IPS-11a (cell line): ENCODE measurements around the gene UMOD.

Experiments
- H3K4me3 ChIP-seq: one replicate; pipeline ENCODE4 v1.5.1; 2013; ENCODE audit warnings: low read depth, low read length, control low read depth

Gene UMOD

GRCh38 chr16:20352615-20353014 lies at the start of gene UMOD:
Gene UMOD, minus strand, starts transcription at chr16:20352715. Its CDS starts 1,978 bp downstream, at chr16:20350737.
- H3K4me3 ChIP-seq, result no peak within 1 kb of the TSS

- H3K4me3 ChIP-seq, result no peak overlapping the region
These were observed 49.0 kb upstream of the UMOD start for GRCh38 chr16:20401475-20402016.

DNA sequence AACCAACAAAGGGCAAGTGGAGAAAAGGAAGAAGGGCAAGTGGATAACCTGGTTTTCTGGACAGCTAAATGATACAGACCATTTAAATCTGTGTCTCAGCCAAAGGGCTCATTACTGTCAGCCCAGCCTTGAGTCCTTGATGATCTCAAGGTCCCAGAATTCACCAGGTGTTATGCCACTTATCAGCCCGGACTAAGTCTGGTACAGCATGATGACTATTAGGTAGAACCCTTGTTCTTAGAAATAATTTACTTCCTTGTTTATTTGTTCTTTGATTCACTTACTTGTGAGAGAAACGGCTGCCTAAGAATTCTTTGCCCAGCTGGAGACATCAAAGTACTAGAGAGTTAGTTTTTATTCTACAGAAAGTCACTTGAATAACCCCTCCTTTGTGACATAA lies 48.6 kb upstream of the UMOD start:
- H3K4me3 ChIP-seq, result no peak overlapping the region

- H3K4me3 ChIP-seq, result no peak overlapping the region
These were observed 46.7 kb upstream of the UMOD start for GRCh38 chr16:20399185-20399584.

DNA sequence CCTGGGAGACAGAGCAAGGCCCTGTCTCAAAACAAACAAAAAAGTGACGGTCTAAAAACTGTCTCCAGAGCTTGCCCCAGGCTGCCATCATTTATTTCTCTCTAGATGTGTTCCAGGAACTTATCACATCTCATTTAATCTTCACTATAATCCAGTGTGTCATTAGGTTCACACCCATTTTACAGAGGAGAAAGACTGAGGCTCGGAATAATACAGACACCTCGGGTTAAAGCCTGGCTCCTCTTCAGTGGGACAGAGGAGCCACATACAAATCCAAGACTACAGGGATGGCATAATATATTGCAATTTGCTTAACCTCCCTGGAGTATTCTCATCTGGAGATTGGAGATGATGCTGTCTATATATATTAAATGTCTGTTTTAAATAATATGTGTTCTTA lies 46.1 kb upstream of the UMOD start:
- no peak overlapping the region for H3K4me3 ChIP-seq

DNA sequence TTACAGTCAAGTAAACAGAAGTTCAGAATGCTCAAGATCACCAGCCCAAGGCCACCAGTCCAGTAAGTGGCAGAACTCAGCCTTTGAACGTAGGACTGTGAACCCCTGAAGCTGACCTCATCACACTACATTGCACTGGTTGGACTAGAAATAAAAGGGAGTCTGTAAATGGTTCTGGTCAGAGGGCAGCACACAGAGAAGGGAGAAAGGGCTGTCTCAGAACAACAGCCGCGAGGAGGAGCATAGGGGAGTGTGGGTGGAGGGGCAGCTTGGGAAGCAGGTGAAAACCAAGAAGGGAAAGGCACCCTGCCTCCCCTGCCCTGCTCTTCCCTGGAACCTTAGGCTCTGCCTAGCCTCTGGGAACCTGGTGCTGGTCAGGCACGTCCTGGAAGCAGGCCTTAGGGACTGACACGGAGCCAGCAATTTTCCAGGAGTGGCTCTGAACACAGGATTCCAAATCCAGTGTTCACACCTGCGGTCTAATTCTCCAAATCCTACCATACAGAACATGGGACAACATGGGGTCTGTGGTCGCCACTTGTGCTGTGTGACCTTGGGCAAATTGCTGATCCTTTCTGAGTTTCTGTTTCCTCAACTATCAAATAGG lies 45.1 kb upstream of the UMOD start:
- no peak overlapping the region for H3K4me3 ChIP-seq

DNA sequence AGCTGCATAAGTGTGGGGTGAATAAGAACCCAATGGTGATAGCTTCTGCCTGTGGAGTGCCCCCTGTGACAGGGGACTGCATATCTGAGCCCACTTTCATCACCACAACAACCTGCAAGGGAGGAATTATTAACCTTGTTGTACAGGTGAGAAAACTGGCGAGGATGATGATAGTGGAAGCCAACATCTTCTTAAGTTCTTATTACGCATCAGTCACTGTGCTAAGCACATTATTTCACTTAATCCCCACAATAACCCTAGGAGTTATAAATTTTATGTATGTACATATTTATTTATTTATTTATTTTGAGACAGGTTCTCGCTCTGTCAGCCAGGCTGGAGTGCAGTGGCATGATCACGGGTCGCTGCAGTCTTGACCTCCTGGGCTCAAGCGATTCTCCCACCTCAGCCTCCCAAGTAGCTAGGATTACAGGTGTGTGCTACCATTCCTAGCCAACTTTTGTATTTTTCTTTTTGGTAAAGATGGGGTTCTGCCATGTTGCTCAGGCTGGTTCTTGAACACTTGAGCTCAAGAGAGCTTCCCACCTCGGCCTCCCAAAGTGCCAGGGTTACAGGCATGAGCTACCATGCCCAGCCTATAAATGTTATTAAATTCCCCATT lies 44.4 kb upstream of the UMOD start:
- no peak overlapping the region for H3K4me3 ChIP-seq

DNA sequence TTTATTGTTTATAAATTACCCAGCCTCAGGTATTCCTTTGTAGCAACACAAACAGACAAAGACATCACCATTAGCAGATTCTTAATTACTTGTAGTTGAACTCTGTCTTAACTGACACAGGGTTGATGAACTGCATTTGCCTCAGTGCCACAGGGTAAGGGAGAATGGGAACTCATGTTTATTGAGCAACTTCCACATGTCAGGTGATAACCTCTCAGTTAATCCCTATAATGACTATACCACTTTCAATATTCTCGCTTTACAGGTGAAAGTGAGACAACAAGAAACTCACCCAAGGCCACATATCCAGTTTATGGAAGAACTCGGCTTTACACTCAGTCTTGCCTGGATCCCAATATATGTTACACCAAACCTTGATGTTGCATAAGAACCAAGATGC lies 43.4 kb upstream of the UMOD start:
- no peak overlapping the region for H3K4me3 ChIP-seq

DNA sequence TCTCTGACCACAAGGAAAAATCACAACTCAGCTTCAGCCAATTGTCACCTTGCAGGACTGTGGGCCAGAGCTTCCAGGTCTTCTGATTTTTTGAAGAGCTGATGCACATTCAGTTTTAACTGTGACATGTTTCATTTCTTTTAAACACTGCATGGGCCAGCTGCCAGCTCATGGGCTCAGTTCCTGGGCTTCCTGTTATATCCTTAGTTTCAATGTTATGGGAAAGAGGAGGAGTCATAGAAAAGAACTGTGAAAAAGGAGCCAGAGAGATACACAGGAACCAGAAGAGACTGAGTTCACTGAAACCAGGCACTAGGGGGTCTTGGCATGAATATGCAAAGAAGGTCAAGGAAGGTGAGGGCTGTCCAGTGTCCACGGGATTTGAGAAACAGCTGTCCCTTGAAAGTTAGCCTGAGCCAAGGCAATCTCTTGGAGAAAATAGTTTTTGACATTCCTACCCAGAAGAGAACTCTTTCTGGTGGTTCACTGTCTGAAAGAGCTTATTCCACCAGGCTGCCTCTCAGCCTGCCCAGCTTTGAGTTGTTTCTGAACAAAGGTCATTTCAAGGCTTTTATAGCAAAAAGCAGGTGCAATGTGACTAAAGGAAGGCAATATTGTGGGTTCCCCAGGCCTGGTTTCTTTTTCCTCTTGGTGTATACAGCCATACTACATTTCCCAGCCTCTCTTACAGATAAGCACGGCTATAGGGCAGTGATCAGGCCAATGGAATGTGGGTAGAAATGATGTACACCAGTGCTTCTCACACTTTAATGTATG lies 41.5 kb upstream of the UMOD start:
- H3K4me3 ChIP-seq, result no peak overlapping the region

DNA sequence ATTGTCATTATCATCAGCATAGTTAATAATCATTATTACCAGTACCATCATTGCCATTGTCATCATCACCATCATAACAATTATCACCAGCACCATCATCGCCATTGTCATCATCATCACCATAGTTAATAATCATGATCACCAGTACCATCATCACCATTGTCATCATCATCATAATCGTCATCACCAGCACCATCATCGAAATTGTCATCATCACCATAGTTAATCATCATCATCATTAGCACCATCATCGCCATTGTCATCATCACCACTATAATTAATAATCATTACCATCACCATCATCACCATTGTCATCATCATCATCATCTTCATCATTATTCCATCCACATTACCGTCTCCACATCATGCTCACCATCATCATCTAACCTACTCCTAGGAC lies 38.5 kb upstream of the UMOD start:
- no peak overlapping the region for H3K4me3 ChIP-seq

- no peak overlapping the region for H3K4me3 ChIP-seq
These were observed 36.3 kb upstream of the UMOD start for GRCh38 chr16:20388854-20389253.

DNA sequence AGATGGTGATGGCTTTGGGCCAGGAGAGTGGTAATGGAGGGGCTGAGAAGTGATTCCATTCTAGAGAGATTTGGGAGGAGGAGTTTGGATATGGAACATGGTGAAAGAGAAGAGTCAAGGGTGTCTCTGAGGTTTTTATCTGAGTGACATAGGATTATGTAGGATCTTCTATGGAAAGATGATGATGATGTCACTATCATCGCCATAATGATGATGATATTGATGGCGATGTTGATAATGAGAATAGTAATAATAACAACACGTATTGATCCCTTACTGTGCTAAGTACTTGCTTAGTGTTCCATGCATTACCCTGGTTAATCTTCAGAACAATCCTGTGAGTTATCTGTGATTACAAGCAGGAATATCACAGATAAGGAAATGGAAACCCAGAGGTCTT lies 35.5 kb upstream of the UMOD start:
- H3K4me3 ChIP-seq, result no peak overlapping the region

DNA sequence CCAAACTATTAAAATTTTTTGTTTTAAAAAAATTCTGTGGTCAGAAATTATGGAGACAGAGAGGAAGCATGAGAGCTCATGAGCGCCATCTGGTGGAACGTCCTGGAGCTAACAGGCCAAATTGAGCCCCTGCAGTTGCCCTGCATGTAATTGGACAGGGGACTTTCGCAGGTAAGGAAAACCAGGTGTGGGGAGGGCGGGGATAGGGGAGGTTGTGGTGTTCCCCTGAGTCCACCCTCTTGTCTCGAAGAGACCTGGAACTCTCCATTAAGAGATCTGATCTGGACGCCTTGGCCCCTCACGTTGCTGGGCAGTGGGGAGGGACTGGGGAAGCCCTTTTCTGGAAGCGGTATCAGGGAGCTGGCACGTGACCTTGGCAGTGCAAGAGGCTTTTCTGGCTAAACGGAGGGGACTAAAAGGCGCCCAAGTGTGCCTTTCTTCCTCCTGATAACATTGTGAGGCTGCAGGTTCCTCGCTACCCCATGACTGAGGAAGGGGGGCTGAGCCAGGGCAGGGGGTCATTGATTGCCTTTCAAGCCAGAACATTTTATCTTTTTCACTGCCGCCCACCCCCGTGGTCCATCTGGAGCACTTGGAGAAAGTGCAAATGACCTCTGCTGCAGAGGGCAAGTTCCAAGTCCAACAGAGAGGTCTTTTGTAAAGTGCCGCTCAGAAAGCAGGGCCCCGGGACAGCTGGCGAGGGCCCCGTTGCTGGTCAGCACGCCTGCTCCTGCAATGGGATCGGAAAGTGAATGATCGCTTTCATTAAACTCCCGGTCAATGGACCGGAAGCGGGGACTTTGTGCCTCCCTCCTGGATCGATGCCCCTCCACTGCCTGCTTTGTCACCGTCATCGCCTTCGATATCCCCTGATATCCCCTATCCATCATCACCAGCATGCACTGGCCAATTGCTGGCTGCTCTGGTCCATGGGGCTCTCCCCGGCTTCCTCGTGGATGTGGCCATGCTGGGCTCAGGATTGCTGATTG lies 33.6 kb upstream of the UMOD start:
- peak overlapping the region; percentile 33 for H3K4me3 ChIP-seq

GRCh38 chr16:20383106-20384029 lies 30.9 kb upstream of the UMOD start:
- no peak overlapping the region for H3K4me3 ChIP-seq

DNA sequence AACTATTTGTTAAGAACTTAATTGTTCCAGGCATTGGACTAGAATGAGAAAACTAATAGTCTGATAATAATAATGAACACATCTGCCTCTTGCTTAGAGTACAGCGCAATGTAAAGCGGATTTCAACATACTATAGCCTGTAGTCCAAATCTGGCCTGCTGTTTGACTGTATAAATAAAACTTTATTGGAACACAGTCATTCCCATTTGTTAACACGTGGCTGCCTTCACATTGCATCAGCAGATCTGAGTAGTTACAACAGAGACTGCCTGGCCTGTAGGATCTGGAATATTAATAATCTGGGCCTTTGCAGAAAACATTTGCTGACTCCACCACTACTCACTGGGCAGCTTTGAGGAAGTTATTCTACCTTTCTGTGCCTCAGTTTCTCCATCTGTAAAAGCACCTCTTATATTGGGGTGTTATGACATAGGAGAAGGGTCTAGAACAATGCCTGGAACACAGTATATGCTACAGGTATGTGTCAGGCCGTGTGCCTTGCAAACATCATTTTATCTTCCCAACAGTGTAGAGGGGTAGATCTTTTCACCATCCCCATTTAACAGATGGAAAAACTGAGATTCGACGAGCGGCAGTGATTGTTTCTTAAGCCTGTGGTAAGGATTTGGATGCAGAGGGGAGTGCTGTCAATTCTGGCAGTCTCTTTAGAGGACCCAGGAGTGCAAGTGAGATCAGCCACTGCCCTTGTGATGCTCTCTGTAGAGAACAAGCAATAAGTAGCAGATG lies 29.9 kb upstream of the UMOD start:
- H3K4me3 ChIP-seq, result no peak overlapping the region

DNA sequence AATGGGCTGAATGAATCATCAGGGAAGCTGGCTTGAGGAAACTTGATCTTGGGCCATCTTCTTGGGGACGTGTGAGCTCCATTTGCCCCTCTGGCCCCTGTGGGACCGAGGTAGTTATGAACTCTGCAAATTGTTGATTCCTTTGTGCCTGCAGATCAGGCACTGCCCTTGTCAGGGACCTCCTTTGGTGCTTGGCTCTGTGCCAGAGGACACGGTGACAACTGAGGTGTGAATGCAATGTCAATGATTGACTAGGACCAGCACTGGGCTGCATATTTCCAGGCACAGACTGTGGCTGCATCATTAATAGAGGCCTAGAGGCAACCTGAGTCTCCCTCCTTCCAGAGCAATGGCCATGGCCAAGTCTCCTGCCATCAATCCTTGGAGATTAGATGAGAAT lies 28.3 kb upstream of the UMOD start:
- H3K4me3 ChIP-seq, result no peak overlapping the region

DNA sequence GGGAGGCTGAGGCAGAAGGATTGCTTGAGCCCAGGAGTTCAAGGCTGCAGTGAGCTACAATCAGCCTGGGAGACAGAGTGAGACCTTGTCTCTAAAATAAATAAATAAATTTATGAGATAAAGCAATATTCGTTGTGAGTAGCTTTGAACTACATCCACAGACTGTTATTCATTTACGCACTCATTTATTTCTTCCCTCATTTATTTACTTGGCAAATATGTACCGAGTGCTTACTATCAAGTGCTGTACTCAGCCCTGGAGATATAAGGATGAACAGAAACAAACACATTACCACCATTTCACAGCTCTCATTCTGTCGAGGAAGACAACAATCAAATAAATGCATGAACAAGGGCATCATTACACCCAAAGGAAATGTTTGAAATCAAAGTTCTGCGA lies 24.7 kb upstream of the UMOD start:
- no peak overlapping the region for H3K4me3 ChIP-seq

DNA sequence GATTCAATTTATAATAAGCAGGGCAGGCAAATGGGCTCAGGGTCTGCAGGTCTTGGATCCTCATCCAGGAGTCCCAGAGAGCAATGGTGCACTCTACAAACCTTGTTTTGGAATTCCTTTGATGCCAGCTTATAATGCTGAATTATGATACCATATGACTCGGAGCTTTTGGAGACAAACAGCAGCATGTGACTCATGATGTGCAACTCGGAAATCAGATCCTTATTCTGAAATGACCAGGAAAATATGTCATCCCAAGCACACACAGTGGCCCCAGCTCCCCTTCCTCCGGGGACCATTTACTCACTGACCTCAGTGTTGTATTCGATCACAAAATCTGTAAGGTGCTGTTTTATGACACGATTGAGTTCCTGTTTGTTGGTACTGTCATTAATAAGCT lies 20.2 kb upstream of the UMOD start:
- H3K4me3 ChIP-seq, result no peak overlapping the region

- no peak overlapping the region for H3K4me3 ChIP-seq
These were observed 17.0 kb upstream of the UMOD start for GRCh38 chr16:20369452-20370054.
